ENCODE results near the gene ZNF550.

- TF ChIP-seq EZH2 (IDR thresholded peaks at IDR 0.05; ENCODE audit: low read depth): no peak
- TF ChIP-seq, protein P1, sequence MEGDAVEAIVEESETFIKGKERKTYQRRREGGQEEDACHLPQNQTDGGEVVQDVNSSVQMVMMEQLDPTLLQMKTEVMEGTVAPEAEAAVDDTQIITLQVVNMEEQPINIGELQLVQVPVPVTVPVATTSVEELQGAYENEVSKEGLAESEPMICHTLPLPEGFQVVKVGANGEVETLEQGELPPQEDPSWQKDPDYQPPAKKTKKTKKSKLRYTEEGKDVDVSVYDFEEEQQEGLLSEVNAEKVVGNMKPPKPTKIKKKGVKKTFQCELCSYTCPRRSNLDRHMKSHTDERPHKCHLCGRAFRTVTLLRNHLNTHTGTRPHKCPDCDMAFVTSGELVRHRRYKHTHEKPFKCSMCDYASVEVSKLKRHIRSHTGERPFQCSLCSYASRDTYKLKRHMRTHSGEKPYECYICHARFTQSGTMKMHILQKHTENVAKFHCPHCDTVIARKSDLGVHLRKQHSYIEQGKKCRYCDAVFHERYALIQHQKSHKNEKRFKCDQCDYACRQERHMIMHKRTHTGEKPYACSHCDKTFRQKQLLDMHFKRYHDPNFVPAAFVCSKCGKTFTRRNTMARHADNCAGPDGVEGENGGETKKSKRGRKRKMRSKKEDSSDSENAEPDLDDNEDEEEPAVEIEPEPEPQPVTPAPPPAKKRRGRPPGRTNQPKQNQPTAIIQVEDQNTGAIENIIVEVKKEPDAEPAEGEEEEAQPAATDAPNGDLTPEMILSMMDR (conservative IDR thresholded peaks at IDR 0.05): no peak
Observed at GRCh38 chr19:57552432-57552831, 7.2 kb downstream of the ZNF550 start.
